Right lobe of liver (tissue), 6 donors: ENCODE measurements around the gene SH3RF1. TPM values are rescaled to one million over a fixed set of nuclear protein-coding genes. Genes with fewer than 3 reads are reported as not detected.

ENCODE experiments used
- ATAC-seq, 4 donors: fragments of 200-7000 bp; cut with Tn5 transposase; one replicate each; pipeline ENCODE4 v1.9.1; 2020; ENCODE audit warnings: mild to moderate bottlenecking in 4 of 4, moderate library complexity in 4 of 4
- DNase-seq, 3 donors: peaks; one replicate each; pipeline ENCODE4 v3.0.0-alpha.2; 2020
- H3K27ac ChIP-seq, 3 donors: fragments of 200-600 bp; one replicate each; pipeline ENCODE4 v1.8.0; 2022
- H3K27me3 ChIP-seq, 2 donors: fragments of 200-600 bp; one replicate each; pipeline ENCODE4 v1.8.0; 2022
- H3K36me3 ChIP-seq, 4 donors: fragments of 200-600 bp; sonication (generic) in 1 of 4; one replicate each; pipeline versions ENCODE4 v1.5.1 to v1.8.0; 2017 to 2022; ENCODE audit warnings: control low read depth in 1 of 4
- H3K4me1 ChIP-seq, 4 donors: fragments of 200-600 bp; sonication (generic) in 1 of 4; one replicate each; pipeline versions ENCODE4 v1.5.1 to v1.8.0; 2017 to 2022; ENCODE audit warnings: control low read depth in 1 of 4
- H3K4me3 ChIP-seq, 3 donors: fragments of 200-600 bp; one replicate each; pipeline ENCODE4 v1.8.0; 2022
- H3K9me3 ChIP-seq, 4 donors: fragments of 200-600 bp; sonication (generic) in 1 of 4; one replicate each; pipeline versions ENCODE4 v1.5.1 to v1.8.0; 2017 to 2022; ENCODE audit warnings: control low read depth in 1 of 4
- POLR2A ChIP-seq: fragments of 450-650 bp; IDR thresholded peaks from one replicate; pipeline ENCODE4 v1.6.1; 2017; ENCODE audit warnings: antibody characterized with exemption, mild to moderate bottlenecking
- WGBS: methylation state at CpG from one replicate; pipeline ENCODE4 v1.1.6; 2018; ENCODE audit warnings: low coverage, low lambda C conversion rate; ENCODE audit not compliant: insufficient coverage; ENCODE audit errors: missing lambda C conversion rate; 5-methylcytosine and 5-hydroxymethylcytosine counted together
- intact Hi-C, 2 donors: fragments of 100-400 bp; cut with DNase I; formaldehyde crosslinking; loops; one replicate each; pipeline versions ENCODE4 v1.11.2 to v1.14.1; 2022
- total RNA-seq, 6 experiments: library from RNA; depleted of rRNA in 2 of 6; stranded (reverse); fragments of >200 nt in 2 of 6; fragmentation: NEBNext Ultra II Directional in 3 of 6; extraction: Animal tissue kit (Norgen Biotek cat#: 25700) in 3 of 6; gene quantifications; one replicate each; pipeline versions ENCODE4 v1.1.0 to v1.2.4, GENCODE V29; 2016 to 2023
- TF ChIP-seq, protein P1 (sequence below), 4 donors: fragments of 200-600 bp in 3 of 4; fragments of 450-650 bp in 1 of 4; IDR thresholded peaks; one replicate each; pipeline versions ENCODE4 v1.5.1 to v1.8.0; 2016 to 2022; ENCODE audit warnings: antibody characterized with exemption in 4 of 4, mild to moderate bottlenecking in 2 of 4
- donor health status: DM: no; HTN: yes; CAD: no.
- donor health status: DM: no; HTN: no; CAD: no.
- donor health status: DM: no; HTN: no; CAD: no.
- donor health status: DM: no; HTN: yes; CAD: no.
- donor health status: DM: no; HTN: yes; CAD: no.

SH3RF1 gene
- total RNA-seq, 6 experiments from 2014 or later: 5.5 to 11.0 (median 7.3) TPM

DNA sequence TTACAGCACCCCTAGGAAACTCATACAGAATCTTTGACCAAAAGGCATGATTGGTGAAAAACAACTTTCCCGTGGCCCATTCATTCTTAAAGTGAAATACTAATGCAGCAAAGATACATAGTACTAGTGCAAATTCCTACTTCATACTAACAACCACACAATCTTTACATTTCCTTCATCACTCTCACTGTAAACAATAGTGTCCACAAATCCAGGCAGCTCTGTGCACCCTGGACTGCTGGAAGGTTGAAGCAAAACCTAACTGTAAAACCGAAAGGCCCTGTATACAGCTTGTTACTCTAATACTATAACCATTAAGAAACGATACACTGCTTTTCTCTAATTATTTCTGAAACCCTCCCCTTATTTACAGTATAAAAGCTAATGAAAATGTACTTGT lies 82.6 kb downstream of the SH3RF1 start:
- TF ChIP-seq POLR2A: no peak
- TF ChIP-seq, protein P1, sequence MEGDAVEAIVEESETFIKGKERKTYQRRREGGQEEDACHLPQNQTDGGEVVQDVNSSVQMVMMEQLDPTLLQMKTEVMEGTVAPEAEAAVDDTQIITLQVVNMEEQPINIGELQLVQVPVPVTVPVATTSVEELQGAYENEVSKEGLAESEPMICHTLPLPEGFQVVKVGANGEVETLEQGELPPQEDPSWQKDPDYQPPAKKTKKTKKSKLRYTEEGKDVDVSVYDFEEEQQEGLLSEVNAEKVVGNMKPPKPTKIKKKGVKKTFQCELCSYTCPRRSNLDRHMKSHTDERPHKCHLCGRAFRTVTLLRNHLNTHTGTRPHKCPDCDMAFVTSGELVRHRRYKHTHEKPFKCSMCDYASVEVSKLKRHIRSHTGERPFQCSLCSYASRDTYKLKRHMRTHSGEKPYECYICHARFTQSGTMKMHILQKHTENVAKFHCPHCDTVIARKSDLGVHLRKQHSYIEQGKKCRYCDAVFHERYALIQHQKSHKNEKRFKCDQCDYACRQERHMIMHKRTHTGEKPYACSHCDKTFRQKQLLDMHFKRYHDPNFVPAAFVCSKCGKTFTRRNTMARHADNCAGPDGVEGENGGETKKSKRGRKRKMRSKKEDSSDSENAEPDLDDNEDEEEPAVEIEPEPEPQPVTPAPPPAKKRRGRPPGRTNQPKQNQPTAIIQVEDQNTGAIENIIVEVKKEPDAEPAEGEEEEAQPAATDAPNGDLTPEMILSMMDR (IDR thresholded peaks at IDR 0.05): no peak
- H3K27me3 ChIP-seq: no peaks in the 10 kb centered on the region
- H3K4me1 ChIP-seq: peaks cover 0 to 9% (median 0%) of the 10 kb centered on the region in 4 donors
- H3K4me3 ChIP-seq: no peak overlapping the region
- no peaks in the 10 kb centered on the region for H3K36me3 ChIP-seq
- intact Hi-C loops: no loop called here
- ATAC-seq: no peak
- no peak for DNase-seq
- H3K9me3 ChIP-seq: no peaks in the 10 kb centered on the region
- no peak overlapping the region for H3K27ac ChIP-seq
- WGBS: 83% methylated on average over 3 of the region's 3 CpGs

DNA sequence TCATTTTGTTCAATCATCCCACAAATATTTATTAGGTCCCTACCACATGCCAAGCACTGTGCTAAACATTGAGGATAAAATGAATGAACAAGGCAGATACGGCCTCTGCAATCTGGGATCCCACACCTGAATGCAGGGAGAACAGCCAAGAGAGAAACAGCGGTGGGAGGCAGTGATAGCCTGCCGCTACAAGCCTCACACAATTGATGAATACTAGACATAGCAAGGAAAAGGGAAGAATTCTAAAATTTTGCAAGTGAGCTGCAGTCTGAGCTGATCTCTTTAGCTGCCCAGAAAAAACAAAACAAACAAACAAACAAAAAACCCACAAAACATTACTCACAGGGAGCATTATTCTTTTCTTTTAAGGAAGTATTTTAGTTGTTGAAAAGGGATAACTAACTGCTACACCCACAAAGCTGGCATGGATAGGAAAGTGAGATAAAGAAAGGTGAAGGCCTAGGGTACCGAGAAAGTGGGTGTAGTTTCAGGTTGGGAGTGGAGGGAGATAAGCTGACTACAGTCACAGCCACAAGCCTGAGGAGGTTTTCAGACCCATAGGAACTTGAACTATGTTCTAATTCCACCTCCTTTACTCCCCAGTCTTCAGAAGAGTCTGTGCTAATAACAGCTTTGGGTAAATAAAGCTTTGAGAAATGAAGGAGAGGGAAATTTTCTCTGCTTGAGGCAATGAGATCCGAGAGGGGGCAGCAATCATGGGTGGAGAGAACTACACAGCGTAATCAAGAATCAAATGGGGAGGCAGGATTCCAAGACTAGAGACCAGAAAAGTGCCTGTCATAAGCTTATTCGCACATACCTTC lies 85.4 kb downstream of the SH3RF1 start:
- intact Hi-C loops: no loop called here
- no peak overlapping the region for H3K27ac ChIP-seq
- H3K4me1 ChIP-seq: peaks cover 0 to 11% (median 0%) of the 10 kb centered on the region in 4 donors
- WGBS: 78% methylated on average over 7 of the region's 7 CpGs
- H3K27me3 ChIP-seq: no peaks in the 10 kb centered on the region
- no peak for TF ChIP-seq POLR2A
- TF ChIP-seq, protein P1 (IDR thresholded peaks at IDR 0.05): no peak
- no peak overlapping the region for H3K4me3 ChIP-seq
- DNase-seq (no peak), ATAC-seq (no peak)
- H3K9me3 ChIP-seq: no peaks in the 10 kb centered on the region
- no peaks in the 10 kb centered on the region for H3K36me3 ChIP-seq

- no peak for TF ChIP-seq POLR2A
- TF ChIP-seq, protein P1 (IDR thresholded peaks at IDR 0.05): no peak
- Histone ChIP-seq H3K4me3 (no peak overlapping the region), H3K4me1 (peaks cover 0 to 18% (median 1%) of the 10 kb centered on the region in 4 donors), H3K27me3 (no peaks in the 10 kb centered on the region), H3K27ac (no peak overlapping the region), H3K36me3 (no peaks in the 10 kb centered on the region), H3K9me3 (no peaks in the 10 kb centered on the region)
- 41% methylated on average over 3 of the region's 3 CpGs for WGBS
- intact Hi-C loops: no loop called here
- ATAC-seq (no peak), DNase-seq (no peak)
These were observed 86.1 kb downstream of the SH3RF1 start for GRCh38 chr4:169184686-169185085.

GRCh38 chr4:169184236-169184635 lies 86.5 kb downstream of the SH3RF1 start:
- DNase-seq (no peak), ATAC-seq (no peak)
- H3K36me3 ChIP-seq: no peaks in the 10 kb centered on the region
- no peaks in the 10 kb centered on the region for H3K9me3 ChIP-seq
- intact Hi-C loops: no loop called here
- H3K27ac ChIP-seq: no peak overlapping the region
- H3K4me1 ChIP-seq: peaks cover 0 to 22% (median 4%) of the 10 kb centered on the region in 4 donors
- no peak for TF ChIP-seq POLR2A
- TF ChIP-seq, protein P1 (IDR thresholded peaks at IDR 0.05): no peak
- H3K27me3 ChIP-seq: no peaks in the 10 kb centered on the region
- 78% methylated on average over 3 of the region's 3 CpGs for WGBS
- H3K4me3 ChIP-seq: no peak overlapping the region
